B cell (primary cell): ENCODE measurements around the gene CACNA1D.

Source experiments
- EZH2 ChIP-seq: IDR thresholded peaks from 2 replicates; pipeline ENCODE4 v1.6.1; 2012; ENCODE audit warnings: borderline replicate concordance, low read depth, mild to moderate bottlenecking, moderate library complexity, low read length; ENCODE audit not compliant: insufficient read depth, poor library complexity, severe bottlenecking
- TF ChIP-seq, protein P1 (sequence below): fragments of 200-600 bp; IDR thresholded peaks from one replicate; pipeline ENCODE4 v1.8.0; 2022; ENCODE audit warnings: antibody characterized with exemption, mild to moderate bottlenecking

DNA sequence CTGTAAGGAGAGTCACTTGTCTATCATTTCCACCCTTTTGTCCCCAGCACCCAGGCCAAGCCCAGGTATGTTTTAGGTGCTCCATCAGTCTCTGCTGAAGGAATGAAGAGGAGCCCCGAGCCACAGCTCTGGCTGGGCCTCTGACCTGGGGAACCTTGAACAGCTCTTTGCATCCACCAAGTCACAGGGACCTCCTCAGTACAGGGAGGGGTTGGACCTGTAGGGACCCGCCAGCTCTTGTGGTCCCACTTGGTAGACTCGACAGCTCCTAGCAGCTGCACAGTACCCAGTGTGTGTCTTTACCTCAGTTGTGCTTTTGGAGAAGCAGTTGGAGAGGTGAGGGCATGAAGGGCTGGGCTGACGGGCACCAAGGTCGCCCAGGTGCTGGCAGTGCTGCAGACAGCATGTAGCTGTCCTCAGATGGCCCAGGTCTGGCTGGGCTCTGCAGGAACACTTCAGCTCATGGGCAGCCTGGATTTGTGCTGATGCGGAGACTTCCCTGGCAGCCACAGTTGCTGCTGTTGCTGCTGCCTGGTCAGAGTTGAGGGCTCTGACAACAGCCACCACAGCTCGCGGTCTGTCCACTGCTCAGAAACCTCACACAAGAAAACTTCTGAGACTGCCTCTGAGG lies 123.6 kb downstream of the CACNA1D start:
- TF ChIP-seq, protein P1, sequence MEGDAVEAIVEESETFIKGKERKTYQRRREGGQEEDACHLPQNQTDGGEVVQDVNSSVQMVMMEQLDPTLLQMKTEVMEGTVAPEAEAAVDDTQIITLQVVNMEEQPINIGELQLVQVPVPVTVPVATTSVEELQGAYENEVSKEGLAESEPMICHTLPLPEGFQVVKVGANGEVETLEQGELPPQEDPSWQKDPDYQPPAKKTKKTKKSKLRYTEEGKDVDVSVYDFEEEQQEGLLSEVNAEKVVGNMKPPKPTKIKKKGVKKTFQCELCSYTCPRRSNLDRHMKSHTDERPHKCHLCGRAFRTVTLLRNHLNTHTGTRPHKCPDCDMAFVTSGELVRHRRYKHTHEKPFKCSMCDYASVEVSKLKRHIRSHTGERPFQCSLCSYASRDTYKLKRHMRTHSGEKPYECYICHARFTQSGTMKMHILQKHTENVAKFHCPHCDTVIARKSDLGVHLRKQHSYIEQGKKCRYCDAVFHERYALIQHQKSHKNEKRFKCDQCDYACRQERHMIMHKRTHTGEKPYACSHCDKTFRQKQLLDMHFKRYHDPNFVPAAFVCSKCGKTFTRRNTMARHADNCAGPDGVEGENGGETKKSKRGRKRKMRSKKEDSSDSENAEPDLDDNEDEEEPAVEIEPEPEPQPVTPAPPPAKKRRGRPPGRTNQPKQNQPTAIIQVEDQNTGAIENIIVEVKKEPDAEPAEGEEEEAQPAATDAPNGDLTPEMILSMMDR, result no peak
- no peak for TF ChIP-seq EZH2
